AG10803 (cell line): ENCODE measurements around the gene CTPS2.
"Not testable (repeated sequence)": the region's sequence is repeated elsewhere in the genome, so short reads cannot be mapped to it uniquely, and the experiment has no call there.

Source experiments
- DNase-seq: peaks from one replicate; pipeline ENCODE4 v3.0.0; 2010; ENCODE audit warnings: low read depth
- H3K4me3 ChIP-seq: 2 replicates; pipeline ENCODE4 v1.5.1; 2011; ENCODE audit warnings: mild to moderate bottlenecking, low read length, control low read depth
- TF ChIP-seq, protein P1 (sequence below): conservative IDR thresholded peaks from 2 replicates; pipeline ENCODE4 v1.5.1; 2011; ENCODE audit warnings: mild to moderate bottlenecking, low read length, control low read depth, inconsistent platforms

The CTPS2 gene

DNA sequence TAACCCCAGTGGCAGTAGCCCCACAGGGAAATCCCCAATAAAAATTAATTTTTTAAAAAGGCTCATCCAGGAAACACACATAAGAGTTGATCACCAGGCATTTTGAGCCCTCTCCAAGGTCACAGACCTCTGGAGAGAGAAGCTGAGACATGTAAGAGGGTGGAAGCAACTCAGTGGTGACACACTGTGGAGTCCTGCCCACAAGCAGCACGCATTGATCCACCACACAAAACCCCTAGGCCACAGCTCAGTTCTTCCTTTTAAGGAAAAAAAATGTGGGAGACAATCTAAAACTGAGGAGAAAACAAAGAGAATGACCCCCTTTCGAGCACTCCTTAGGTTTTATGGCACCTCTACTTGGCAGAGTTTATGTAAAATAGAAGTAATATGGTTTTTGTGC is 134.3 kb downstream of the CTPS2 start:
- no peak overlapping the region for H3K4me3 ChIP-seq
- peak; percentile 67 for DNase-seq
- TF ChIP-seq, protein P1, sequence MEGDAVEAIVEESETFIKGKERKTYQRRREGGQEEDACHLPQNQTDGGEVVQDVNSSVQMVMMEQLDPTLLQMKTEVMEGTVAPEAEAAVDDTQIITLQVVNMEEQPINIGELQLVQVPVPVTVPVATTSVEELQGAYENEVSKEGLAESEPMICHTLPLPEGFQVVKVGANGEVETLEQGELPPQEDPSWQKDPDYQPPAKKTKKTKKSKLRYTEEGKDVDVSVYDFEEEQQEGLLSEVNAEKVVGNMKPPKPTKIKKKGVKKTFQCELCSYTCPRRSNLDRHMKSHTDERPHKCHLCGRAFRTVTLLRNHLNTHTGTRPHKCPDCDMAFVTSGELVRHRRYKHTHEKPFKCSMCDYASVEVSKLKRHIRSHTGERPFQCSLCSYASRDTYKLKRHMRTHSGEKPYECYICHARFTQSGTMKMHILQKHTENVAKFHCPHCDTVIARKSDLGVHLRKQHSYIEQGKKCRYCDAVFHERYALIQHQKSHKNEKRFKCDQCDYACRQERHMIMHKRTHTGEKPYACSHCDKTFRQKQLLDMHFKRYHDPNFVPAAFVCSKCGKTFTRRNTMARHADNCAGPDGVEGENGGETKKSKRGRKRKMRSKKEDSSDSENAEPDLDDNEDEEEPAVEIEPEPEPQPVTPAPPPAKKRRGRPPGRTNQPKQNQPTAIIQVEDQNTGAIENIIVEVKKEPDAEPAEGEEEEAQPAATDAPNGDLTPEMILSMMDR = 0 out of 2 replicates have a peak, but pooled peaks have one; percentile 11

DNA sequence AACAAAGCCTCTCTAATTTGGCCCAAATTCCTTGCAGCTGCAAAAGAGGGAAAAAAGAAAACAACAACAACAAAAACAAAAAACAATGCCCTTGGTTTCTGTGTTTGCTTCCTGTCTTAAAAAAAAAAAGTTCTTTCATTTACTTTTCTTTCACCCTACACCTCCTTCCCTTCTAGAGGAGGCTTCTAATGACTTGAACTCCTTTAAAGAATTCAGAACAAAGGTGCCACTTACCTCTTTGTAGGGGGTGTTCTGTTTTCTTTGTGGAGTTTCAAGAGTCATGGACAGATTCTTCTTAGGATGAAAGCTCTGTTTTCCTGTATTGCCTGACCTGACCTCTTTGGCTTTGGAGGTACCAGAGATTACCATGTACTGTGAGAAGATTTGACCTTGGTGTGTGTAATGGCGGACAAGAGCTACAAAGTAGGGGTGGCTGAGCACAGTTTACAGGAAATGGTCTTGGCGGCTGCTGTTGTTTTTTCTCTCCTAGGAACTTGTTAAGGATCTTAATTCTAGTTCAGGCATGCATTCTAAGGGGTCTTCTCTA is 134.9 kb downstream of the CTPS2 start:
- TF ChIP-seq, protein P1 = no peak
- no peak for DNase-seq

DNA sequence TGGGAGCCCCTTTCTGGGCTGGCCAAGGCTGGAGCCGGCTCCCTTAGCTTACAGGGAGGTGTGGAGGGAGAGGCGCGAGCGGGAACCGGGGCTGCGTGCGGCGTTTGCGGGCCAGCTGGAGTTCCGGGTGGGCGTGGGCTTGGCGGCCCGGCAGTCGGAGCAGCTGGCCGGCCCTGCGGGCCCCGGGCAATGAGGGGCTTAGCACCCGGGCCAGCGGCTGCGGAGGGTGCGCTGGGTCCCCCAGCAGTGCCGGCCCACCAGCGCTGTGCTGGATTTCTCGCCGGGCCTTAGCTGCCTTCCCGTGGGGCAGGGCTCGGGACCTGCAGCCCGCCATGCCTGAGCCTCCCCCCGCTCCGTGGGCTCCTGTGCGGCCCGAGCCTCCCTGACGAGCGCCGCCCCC is 137.1 kb downstream of the CTPS2 start:
- not testable (repeated sequence) for H3K4me3 ChIP-seq, DNase-seq

More for the DNA sequence above, 134.9 kb downstream of the CTPS2 start:
- H3K4me3 ChIP-seq = no peak overlapping the region

DNA sequence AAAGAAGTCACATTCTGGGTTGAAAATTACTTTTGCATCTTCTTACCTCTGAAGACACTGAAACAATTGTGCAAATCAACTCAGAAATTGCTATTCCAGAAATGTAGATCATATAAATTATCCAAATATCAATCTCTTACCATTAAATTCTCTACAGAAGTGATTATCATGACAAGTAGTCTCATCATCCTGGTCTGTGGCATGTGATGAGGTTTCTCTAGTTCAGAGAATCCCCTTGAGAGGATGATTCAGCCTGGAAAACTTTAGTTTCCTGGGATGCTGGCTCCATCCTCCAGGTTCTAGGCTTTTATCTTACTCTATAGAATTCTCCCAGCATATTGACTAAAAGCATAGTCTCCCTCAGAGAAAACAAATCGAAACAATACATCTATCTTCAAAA is 138.7 kb downstream of the CTPS2 start:
- DNase-seq = peak; percentile 79
- no peak overlapping the region for H3K4me3 ChIP-seq
- TF ChIP-seq, protein P1 = no peak

DNA sequence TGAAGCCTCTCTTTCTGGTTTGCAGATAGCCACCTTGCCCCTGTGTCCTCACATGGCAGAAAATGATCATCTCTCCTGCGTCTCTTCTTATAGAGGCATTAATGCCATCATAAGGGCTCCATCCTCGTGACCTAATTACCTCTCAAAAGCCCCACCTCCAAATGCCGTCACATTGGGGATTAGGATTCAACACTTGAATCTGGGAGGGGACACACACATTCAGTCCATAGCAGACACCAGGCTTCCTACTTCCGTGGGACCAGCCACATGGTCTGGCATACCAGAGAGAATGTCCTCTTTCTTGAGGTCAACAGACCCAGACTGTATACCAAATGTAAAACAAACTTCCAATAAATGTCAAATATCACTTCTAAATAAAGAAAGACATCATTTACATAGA is 144.8 kb downstream of the CTPS2 start:
- TF ChIP-seq, protein P1 = no peak
- H3K4me3 ChIP-seq = no peak overlapping the region
- DNase-seq = no peak

DNA sequence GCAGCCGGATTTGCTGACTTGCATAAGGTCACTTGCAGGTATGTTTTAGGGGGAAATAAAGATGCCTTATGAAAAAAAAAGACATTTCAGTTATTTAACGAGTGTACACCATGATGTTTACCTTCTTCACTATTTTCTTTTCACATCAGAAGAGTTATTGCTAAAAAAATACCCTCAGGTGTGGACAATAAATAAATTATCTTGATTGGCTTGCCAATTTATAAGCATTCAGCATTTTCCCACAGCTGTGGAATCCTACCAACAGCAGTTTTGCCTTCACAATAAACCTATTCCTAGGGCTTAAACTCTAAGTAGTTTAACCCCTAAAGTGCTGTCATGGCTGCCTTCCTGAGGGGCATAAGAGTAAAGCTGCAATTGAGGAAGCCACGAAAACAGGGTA is 145.9 kb downstream of the CTPS2 start:
- TF ChIP-seq, protein P1 = no peak
- no peak for DNase-seq
- no peak overlapping the region for H3K4me3 ChIP-seq

DNA sequence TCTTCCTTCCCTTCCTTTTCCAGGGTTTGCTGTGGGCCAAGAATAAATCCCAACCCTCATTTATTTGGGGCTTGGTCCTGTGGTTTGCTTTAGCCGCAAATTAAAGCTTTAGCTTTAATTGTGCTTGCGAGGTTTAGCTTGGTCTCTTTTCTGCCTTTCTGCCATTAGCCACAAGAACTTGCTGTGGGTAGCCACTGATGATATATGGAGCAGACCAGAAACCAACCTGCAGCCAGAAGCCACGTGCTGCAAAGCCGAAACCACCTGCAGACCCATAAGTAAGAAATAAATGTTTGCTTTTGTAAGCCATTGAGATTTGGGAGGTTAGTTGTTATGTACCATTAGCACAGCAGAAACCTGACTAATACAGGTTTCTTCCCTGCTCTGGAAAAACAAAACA is 152.3 kb downstream of the CTPS2 start:
- TF ChIP-seq, protein P1 = no peak
- DNase-seq = no peak
- H3K4me3 ChIP-seq = no peak overlapping the region

DNA sequence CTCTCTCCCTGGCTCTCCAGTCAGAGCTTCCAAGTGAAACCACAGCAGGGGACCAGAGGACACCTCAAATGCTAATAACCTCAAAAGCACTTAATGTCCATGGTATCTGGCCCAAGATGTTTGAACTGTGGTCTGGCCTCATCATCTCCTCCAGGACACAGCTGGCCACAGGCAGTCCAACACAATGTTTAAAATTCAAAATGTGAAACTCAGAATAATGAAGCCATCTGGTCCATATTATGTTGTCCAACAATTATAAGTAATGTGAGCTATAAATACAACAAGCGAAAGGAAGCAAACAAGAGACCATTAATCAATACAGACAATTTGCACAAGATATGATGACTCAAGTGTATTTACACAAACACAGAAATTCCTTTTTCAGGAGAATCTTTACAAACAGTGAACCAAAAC is 153.3 kb downstream of the CTPS2 start:
- peak; percentile 96 for DNase-seq
- TF ChIP-seq, protein P1 = no peak

More for the DNA sequence above, 153.3 kb downstream of the CTPS2 start:
- no peak overlapping the region for H3K4me3 ChIP-seq
